Activated gamma-delta T cell treated with anti-CD3 and anti-CD28 coated beads, Interleukin-2, amount 50 U/mL, for 16 hours (primary cell): ENCODE results near the gene PRDM16.
"Not testable (repeated sequence)": the region's sequence is repeated elsewhere in the genome, so short reads cannot be mapped to it uniquely, and the experiment has no call there.

Source experiments
- DNase-seq: peaks from one replicate; pipeline ENCODE4 v3.0.0-alpha.2; 2020; ENCODE audit warnings: low read depth

The PRDM16 gene

DNA sequence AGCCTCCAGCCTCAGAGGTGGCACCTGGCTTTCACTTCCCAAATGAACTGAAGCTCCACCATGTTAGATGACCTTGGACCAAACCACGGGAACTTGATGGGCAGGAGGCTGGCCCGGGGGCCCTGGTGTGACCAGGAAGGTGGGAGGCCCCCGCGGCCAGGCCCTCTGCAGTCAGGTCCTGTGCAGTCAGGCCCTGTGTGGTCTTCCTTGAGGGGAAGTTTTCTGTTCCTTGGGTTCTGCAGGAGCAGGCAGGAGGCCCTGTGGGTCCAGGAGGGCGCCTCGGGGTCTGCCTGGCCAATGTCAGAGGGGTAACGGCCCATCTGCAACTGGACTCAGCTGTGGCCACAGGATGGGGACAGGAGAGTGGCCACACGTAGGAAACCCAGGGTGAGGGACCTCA, 13.0 kb downstream of the PRDM16 start:
- DNase-seq: no peak

DNA sequence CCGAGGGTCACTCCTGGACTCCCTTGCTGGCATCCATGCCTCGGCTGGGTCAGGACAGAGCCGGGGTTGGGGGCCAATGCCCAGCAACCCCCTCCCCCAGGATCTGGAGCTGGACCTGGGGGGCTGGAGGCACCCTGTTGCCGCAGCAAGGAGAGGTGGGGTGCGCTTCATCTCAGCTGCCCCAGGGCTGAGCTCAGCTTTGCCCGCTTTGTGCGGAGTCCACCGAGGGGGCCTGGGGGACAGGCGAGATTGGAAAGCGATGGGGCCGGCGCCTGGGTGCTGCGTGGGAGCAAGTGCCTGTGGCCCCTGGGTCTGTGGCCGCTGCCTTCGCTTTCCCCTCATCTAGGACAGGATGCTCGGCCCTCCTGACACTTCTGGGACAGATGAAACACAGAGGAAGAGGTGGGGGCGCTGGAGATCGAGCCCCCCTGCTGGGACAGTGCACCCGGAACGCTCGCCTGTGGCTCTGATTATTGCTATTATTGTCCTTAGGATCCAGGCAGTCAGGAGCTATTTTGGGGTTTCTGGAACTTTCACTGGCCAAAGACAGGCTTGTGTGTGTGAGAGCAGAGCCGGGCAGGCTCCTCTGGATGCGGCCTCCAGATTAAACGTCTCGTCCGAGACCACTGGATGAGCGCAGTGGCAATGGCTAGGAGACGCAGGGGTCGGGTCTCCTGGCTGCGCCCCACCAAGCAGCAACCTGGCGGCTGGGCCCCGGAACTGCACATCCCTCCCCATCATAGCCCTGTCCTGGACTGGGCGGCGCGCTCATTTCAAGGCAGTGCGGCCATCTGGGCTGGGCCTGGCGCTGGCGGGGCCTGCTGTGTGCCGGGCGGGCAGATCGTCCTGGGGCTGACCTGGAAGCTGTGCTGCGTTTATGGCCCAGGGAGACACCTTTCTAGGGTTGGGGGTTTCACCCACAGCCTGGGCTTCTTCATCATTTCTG, 13.8 kb downstream of the PRDM16 start:
- DNase-seq: no peak

DNA sequence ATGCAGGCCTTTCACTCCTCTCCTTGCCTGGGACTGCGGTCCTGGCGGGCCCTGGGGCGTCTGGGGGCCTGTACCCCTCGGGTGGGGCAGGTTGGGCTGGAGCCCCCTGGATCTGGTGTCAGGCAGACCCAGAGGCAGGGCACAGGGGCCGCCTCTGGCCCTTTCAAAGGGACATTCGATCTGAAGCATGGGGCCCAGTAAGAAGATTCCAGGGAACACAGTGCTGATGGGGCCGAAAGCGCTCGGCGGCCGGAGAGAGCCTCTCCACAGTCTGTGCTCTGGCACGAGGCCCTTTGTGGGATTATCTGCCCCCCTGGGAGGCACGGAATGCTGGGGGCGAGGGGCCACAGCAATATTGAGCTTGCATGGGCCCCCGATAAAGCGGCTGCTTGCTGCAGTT, 15.2 kb downstream of the PRDM16 start:
- no peak for DNase-seq

DNA sequence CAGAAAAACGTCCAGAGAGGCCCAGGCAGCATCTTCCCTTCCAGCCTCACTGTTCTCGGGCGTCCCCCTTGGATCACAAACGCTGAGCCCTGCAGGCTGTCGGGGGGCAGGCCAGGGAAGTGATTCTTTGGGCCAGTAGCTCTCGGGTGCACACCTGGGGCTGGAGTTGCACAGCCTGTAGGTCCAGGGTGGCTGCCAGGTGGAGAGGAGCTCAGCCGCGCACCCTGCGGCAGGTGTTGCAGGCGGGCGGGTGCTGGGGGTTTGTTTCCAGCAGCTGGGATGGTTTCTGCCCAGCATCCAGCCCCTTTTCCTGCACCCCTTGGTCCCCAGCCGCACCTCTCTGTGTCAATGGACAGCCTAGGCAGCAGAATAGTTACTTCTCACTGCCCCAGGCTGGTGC, 15.7 kb downstream of the PRDM16 start:
- DNase-seq: no peak

DNA sequence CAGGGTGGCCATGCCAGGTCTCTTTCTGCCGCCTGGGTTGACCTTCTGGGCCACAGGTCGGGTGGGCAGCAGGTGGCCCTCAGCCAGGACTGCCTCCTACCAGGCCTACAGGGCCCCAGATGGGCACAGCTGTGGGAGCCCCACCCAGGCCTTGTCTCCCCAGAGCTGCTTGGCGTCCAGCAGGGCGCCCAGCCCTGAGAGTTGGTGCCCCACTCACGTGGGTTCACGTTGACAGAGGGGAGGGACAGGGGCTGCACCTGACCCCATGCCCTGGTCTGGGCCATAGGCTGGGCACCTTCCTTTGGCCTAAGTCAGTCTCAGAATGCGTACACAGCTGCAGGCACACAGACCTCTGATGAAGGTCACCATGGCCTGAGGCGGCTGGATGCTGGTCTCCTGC, 16.7 kb downstream of the PRDM16 start:
- no peak for DNase-seq

DNA sequence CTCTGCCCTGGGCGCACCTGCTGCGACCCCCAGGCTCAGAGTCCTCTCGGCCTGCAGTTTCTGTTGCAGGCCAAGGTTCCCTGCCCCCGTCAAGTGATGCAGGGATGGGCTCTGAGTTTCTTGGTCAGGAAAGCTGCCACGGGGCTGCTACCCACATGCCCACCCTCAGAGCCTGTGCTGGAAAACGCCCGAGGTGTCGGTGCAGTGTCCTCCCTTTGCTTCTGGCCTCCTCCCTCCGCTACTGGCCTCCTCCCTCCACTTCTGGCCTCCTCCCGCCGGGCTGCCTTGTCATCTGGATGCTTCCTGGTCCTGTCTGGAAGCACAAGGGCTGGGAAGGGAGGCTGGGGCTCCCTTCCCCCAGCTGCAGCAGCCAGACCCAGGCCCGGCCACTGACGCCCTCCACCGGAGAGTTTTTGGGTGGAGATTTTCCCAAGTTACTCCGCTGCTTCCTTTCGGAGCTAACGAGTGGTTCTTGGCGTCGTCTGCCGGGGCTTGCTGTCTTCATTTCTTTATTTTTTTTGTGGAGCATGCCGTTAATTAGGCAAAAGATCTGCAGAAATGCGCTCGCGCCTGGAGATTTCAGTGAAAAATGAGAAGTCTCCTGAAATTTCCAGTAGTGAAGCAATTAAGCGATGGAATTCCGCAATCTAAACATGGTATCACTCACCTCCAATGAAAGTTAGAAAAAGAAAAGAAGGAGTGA, 17.4 kb downstream of the PRDM16 start:
- DNase-seq: no peak

DNA sequence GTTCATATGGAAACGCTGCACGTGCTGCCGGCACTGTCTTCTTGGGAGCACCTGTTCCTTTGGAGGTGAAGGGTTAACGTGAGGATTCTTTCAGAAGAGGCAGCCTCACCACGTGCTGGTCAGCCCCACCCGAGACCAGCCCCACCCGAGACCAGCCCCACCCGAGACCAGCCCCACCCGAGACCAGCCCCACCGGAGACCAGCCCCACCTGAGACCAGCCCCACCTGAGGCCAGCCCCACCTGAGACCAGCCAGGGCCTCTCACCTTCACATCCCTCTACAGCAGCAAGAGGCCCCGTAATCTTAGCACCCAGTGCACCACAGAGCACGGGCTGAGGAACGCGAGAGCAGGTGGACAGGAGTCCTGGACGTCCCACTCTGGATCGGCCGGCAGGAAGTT, 18.0 kb downstream of the PRDM16 start:
- DNase-seq: no peak

DNA sequence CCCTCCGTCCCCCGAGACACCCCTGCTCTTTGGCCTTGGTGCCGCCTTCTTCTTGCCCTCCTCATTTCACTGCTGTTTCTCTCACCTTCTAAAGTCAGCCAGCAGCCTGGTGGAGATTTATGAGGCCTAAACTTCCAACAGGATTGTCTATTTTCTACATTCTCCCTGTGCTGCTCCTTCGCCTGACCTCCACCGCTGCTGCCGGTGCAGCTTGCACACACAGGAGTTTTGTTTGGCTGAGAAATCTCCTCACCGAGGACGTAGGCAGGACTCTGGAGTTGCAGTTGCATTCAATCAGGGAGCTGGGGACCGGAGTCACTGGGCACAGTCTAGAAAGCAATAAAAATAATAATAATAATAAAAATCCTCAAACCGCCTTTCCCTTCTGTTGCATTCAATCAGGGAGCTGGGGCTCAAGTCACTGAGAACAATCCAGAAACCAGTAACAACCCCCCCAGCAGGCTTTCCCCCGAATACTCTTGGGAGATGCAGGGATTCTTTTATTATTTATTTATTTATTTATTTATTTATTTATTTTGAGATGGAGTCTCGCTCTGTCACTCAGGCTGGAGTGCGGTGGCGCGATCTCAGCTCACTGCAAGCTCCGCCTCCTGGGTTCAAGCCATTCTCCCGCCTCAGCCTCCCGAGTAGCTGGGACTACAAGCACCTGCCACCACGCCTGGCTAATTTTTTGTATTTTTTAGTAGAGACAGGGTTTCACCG, 19.1 kb downstream of the PRDM16 start:
- DNase-seq: not testable (repeated sequence)

DNA sequence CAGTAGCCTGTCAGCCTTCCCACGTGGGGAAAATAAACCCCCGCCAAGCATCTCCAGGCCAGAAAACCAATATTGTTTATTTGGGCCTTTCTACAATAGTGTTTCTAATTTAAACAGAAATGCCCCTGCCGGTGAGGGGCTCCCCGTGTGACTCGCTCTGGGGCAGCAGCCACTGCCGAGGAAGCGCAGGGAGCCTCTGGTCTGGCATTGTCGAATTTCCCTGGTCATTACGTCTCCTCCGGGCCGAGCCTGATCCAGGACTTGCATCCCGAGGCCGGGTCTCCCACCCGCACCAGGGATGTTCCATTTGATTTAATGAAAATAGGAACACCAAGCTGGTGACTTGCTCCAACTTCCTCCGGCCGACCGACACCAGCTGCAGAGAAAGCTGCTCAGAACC, 20.5 kb downstream of the PRDM16 start:
- DNase-seq: no peak

DNA sequence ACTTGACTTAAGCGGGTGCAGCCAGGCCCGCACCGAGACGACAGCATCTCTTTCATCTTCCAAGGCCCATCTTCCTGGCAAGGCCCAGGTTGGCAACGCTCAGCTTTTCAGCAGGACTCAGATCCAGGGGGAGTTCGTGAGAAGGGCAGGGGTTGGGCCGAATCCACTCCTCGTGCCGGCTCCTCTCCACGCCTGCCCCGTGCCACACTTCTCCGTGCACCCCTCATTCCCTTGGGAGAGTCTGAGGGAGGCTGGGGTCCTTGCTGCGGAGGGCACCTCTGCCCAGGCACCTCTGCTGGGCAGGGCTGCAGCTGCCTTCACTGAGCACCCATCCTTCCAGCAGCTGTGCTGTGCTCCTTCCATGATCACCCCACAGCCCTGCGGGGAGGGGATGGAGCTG, 22.3 kb downstream of the PRDM16 start:
- no peak for DNase-seq

DNA sequence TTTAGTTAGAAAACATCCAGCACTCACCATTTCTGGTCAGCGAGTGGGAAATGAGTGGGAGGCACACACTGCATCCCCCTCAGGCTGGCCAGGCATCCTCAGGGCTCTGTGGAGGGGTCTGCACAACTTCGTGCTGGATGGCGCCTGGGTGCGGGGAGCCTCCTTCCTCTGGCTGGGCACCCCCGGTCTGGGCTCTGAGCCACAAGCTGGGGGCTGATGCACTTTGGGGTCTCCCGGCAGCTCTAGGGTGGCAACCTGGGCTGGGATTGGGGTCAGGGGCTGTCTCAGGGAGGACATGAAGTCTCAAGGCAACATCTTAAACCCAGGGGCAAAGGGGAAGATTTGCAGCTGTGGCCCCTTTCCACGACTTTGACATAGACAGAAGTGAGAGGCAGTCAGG, 23.5 kb downstream of the PRDM16 start:
- DNase-seq: no peak

DNA sequence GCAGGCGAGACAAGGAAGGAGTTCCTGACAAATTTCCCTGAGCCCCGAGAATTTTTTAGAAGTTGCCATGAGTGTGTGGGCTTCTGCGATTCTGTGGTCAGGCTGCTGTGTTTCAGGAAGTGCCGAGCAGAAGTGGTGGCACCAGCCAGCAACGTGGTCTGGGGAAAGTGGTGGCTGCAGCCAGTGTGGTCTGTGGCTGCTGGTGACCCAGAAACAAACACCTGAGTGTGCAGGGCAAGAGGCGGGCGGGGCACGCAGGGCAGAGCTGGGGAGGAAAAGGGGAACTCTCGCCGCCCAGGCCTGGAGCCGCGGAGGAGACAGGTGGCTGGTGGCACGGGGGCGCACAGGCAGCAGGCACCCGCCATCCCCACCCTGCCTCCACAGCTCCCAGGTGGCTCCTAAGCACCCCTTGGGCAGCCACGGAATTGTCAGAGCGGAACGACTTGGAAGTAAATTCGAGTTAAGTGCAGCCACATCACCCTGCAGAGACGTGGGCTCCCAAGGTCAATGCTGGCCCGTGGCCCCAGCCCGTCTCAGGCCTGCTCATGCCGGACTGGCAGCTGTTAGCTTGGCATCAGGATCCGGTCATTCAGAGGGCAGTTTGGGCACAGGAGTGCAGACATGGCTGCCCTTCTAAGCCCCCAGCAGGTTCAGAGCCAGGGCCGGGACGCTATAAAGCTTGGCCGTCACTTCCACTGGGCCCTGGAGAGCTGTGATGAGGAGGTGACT, 25.1 kb downstream of the PRDM16 start:
- DNase-seq: no peak

DNA sequence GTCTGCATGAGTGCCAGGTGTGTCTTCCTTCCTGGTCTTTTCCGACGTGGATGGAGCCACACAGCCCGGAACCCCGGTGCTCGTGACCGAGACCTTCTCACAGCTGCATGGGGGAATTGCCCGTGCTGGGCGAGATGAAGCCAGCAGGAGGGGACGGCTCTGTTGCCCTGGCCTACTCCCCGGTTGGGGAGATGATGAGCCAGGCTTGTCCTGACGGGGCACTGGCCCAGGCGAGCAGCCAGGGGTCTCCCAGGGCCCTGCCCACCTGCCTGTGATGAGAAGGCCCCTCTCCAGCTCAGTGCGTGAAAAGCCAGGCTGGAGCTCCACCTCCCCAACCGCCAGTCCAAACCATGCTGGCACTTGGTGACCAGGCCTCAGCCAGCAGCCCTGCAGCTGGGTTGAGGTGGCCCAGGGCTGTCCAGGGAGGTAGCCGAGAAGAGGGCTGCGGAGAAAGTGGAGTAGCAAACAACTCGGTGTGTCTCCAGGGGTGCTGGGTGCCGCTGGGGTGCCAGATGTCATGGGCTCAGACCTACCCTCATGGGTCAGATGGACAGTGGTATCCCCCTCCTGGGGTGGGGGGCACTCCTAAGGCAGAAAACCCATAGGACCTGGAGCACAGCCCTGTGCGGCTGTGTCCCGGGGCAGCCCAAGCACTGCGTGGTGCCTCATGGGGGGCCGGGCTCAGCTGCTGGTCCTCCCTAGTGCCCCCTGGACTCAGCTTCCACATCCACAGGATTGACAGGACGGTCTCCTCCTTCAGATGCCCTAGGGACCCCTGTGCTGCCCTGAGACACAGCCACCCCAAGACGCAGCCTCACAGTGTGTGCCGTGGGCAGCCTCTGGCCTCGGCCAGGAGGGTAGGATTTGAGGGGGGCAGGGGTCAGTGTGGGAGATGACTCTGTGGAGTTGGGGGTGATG, 26.1 kb downstream of the PRDM16 start:
- DNase-seq: no peak

DNA sequence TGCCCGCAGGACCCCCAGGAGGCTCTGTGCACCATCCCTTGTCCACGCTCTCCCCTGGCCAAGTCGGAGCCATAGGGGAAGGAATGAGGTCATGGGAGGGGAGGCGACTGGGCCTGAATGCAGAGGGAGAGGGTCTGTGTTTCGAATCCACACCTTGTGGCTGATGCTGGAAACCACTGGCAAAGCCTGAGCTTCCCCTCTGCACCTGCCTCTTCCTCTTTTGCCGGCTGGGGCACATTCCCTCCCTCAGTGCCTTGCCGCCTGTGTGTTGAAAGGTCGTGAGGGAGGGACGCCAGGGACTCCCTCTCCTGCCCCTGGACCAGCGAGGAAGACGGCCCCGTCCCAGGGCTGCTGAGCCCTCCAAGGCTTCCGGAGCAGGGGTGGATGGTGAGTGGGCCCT, 27.3 kb downstream of the PRDM16 start:
- DNase-seq: no peak

DNA sequence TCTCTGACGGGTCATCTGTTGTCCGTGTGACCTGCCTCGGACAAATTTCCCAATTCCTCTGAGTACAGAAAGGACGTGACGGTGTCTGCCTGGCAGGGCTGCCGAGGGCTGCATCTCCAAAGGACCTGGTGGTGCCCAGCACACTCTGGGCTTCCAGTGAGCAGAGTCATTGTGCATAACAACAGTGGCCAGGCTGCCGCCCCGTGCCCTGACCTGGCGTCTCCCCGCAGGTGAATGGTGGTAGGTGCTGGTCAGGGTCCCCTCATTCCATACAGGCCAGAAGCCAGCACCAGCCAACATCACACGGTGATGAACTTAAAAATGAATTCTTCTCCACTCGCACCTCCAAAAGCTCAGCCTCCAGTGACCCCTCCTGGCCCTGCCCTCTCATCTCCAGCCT, 28.2 kb downstream of the PRDM16 start:
- no peak for DNase-seq

DNA sequence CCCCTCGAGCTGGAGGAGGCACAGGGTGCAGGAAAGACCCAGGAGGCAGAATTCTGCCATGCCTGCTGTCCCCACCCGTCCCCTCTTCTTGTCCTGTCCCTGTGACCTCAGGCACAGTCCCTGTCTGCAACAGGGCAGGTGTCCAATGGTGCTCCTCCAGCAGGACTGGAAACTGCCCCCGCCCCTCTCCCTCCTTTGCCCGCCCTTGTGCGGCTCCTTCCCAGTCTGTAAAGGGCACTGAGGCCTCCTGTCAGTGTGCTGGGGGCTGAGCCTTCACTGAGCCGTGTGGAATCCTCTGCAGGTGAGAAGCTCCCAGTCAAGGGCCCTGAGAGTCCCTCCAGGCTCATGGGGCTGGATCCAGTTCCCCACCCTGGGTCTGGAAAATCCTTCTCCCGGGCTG, 28.9 kb downstream of the PRDM16 start:
- no peak for DNase-seq

DNA sequence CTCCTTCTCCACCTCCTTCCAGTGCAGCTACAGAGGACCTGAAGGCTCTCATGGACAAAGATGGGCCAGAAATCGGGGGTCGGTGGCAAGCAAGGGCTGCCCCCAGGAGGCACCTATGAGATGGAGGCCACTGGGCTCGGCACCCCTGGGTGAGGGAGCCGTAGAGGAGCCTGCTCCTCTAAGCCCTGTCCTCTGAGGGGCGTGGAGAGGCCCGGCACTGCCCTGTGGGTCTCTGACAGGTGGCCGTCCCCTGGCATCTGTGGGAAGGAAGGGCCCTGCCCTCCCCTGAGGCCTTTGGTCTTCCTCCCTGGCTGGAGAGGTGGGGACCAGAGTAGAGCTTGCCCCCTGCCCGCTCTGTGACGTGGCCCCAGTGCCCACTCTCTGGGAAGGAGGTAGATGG, 30.9 kb downstream of the PRDM16 start:
- DNase-seq: no peak

DNA sequence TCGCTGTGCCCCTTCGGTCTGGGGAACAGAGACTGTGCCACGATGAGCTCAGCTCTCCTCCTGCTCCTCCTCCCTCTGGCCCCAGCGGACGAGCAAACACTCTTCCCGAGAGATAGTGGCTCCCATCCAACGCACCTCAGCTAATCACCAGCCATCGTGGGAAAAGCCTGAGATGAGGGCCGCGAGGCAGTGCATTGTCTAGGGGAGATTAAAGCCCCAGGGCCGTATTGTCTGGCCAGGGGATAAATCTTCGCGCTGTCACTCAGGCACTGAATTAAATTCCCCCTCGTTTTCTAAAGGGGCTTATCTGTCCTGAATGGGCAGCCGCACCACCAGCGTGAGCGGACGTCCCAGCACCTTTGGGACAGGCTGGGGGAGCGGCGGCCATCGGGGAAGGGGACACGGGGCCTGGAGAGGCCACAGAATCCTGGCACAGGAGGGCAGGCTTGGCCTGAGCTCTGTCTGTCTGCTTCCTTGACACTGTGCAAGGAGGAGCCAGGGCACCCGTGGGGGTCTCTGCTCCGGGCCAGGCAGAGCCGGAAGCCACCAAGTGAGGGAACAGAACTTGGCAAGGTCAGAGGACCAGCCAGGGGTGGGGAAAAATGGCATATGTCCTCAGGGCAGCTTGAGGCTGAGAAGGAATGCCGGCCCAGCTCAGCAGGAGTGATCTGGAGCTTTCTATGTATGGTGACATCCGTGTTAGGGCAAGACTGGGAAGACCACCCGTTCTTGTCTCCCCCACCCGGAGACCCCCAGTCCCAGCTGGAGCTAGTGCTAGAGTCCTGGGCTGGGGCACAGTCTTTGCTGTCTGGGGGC, 32.3 kb downstream of the PRDM16 start:
- no peak for DNase-seq

DNA sequence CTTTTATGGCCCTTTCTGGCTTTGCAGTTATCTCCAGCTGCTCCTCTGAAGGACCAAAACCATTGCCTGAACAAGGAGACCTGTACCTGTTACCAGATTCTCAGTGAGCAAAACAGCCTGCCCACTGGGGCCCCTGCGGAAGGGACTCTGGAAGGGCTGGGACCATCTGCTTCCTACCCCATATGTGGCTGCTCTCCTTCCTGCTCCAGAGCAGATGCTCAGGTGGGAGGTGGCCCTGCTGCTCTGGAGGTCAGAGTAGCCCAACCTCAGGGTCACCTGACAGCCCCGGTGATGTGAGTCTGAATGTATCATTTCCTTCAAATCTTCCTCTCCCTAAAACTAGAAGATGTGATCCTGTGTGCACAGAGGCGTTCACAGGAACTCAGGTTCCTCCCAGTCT, 33.6 kb downstream of the PRDM16 start:
- DNase-seq: no peak
